ENCODE measurements around the gene KCNA10.

GRCh38 chr1:110542725-110543124 lies 23.8 kb upstream of the KCNA10 start:
- TF ChIP-seq CTCF (conservative IDR thresholded peaks at IDR 0.05; ENCODE audit: low read depth in 2 of 2) (no peak), REST (IDR thresholded peaks at IDR 0.05; ENCODE audit: unreplicated experiment) (peak; percentile 80)
